ENCODE measurements around the gene CPT1C. TPM values are rescaled to one million over a fixed set of nuclear protein-coding genes. Genes with fewer than 3 reads are reported as not detected.

CPT1C gene
- total RNA-seq, 1 experiment from 2014 or later: 21.1 TPM

- no peak for DNase-seq (ENCODE audit: low read depth)
These were observed 9.1 kb upstream of the CPT1C start for GRCh38 chr19:49681830-49682229.

DNA sequence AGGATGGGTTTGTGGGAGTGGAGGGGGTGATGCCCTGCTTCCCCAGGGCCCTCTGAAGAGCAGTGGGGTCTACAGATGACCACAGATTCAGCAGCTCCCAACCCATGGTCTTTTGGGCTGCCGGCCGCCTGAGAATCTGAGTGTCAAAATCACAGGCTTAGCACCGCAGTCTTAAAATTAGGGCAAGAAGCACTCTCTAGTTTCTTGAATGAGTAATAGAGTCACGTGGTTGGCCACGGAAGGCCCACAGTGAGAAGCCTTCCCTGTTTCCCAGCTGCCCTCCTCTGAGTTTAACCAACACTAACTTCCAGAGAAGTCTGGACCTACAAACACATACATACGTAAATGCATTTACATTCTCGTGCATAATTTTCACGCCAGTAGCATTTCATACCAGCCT, 8.6 kb upstream of the CPT1C start:
- DNase-seq (ENCODE audit: low read depth): no peak

DNA sequence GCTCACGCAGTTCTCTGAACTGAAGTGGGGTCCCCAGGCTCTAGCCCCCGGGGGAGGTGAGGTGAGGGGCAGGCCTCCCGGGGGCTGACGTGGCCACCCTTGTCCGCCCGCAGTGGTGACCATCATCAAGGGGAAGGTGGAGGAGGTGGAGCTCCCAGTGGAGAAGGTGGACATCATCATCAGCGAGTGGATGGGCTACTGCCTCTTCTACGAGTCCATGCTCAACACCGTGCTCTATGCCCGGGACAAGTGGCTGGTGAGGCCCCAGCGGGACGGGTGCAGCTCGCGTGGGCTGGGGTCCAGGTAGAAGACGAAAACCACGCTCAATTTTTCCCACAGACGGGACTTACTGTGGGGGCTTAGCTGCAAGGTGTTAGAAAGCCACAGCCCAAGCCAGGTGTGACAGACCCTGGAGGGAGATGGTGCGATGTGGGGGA, 7.1 kb upstream of the CPT1C start:
- no peak for DNase-seq (ENCODE audit: low read depth)

- no peak for DNase-seq (ENCODE audit: low read depth)
These were observed 6.5 kb upstream of the CPT1C start for GRCh38 chr19:49684251-49684982.

DNA sequence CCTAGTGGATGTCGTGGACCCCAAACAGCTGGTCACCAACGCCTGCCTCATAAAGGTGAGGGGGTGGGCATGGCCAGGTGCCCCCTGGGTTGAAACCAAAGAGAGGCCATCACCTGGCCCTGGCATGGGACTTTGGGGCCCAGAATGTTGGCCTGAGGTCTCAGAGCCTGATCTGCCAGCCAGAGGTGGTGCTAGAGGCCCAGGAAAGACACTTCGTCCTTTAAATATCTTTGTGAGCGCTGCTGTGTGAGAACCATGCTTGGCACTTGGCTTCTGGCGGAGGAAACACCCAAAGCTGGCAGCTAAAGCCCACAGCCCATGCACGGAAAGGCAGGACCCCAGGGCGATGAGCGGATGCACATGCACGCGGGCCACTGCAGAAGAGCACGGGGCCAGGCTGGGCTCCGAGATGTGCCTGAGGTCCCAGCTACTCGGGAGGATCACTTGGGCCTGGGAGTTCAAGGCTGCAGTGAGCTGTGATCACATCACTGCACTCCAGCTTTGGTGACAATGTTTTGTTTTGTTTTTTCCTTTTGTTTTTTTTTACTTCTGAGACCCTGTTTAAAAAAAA, 5.8 kb upstream of the CPT1C start:
- peak; percentile 22 for DNase-seq (ENCODE audit: low read depth)

DNA sequence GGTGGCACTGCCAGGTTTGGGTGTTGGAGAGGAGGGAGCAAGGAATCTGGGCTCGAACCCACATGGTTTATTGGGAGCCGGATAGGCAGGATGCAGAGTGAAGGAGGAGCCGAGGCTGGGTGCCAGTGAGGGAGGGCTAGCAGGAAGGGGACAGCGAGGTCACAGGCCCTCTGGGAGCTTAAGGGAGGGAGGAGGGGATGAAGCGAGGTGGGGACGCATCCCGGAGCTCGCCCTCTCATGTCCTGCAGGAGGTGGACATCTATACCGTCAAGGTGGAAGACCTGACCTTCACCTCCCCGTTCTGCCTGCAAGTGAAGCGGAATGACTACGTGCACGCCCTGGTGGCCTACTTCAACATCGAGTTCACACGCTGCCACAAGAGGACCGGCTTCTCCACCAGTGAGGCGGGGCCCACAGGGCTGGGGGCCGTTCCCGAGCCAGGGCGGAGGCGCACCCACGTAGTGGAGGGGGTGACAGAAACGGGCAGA, 5.0 kb upstream of the CPT1C start:
- DNase-seq (ENCODE audit: low read depth): no peak

- no peak for DNase-seq (ENCODE audit: low read depth)
These were observed 4.3 kb upstream of the CPT1C start for GRCh38 chr19:49686503-49687088.

- no peak for DNase-seq (ENCODE audit: low read depth)
These were observed 3.8 kb upstream of the CPT1C start for GRCh38 chr19:49687150-49687549.

DNA sequence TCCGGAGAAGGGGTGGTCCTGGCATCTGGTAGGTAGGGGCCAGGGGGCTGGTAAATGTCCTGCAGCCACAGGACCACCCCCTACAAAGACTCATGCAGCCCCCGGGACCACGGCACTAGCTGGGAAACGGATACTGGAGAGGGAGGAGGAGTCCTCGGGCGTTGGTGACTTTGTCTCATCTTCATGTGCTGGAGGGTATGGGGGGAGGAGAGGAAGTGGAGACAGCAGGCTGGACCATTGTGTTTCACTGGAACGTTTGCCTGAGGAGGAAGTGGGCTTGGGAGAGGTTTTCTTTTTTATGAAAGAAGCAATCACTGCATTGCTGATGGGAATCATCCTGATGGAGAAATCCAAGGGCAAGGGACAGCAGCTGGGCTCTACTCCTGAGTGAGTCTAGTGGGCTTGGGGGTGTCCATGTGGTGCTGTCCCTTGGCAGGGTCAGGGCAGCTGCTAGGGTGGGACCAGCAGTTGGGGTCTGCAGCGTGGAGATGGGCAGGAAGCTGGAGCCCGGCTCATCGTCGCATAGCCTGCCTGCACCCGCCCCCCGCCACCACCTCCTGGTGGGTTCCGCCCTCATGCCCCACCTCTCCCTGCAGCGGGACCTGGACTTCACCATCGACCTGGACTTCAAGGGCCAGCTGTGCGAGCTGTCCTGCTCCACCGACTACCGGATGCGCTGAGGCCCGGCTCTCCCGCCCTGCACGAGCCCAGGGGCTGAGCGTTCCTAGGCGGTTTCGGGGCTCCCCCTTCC, 3.2 kb upstream of the CPT1C start:
- DNase-seq (ENCODE audit: low read depth): peak; percentile 55

DNA sequence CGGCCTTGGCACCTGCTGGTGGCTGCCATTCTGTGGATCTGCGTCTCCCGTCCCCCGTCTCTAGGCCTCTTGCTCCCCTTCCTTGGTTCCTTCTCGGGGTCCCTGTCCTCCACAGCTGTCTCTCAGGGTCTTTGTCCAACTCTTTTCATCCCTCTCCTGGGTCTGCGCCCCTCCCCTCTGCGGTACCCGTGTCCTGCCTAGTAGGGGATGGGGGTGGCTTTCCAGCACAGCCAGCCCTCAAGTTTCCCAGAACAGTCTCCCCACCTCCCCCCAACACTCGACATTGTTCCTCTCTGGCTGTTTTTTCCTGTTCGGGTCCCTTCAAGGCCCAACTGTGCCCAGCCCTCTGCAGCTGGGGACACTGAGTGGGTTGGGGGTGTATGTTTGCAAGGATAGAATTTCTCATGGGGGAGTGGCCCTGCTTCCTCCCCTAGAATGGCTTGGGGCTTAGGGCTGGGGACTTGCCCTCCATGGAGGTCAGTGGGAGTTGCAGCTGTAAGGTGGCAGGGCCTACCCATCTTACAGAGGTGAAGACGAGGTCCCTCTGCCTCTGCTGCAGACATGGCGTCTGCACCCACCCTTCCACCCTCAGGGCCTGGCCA, 2.3 kb upstream of the CPT1C start:
- DNase-seq (ENCODE audit: low read depth): no peak

DNA sequence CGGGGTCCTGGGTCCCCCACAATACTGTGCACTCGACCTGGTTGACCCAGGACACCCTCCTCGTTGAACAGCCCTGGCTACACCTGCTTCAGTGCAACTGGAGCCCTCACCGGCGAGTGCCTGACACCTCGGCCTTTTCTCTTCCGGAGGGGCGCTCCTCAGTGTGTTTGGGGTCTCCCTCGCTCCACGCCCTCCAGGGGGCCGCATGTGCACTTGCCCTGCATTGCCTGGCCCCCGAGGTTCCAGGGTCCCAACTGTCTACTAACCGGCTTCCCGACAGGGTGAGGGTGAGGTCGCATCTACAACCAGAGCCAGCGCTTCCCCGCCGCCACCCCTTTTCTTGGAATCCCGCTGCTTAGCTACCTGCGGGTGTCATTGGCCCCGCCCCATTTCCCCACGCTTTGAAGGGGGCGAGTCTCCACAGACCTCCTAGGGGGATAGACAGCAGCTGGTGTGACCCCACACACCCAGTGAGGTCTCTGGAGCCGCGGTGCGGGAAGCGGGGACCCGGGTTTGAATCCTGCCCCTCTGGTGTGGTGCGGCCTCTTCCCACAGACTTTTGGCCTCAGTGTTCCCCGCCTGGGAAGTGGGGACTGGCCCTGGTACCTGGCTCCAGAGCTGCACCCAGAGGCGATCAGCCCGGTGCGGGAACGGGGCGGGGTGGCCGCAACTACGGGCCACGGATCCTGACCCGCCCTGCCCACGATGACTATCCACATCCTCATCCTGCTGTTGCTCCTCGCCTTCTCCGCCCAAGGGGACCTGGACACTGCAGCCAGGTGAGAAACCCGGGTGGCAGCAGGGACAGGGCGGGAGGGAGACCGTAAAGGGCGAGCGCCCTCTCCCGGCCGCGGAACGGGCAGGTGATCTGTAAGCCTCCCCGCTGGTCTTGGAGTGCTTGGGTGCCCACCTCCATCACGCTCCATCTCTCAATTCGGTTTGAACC, 1.5 kb upstream of the CPT1C start, which contains the start of gene ADM5:
Gene ADM5 (plus strand): TSS at position 462 of the 946 bp plus-strand sequence. CDS start 244 bp downstream, at position 706.
- DNase-seq (ENCODE audit: low read depth): peak; percentile 31

GRCh38 chr19:49690079-49690655, 749 bp upstream of the CPT1C start:
- DNase-seq (ENCODE audit: low read depth): no peak

DNA sequence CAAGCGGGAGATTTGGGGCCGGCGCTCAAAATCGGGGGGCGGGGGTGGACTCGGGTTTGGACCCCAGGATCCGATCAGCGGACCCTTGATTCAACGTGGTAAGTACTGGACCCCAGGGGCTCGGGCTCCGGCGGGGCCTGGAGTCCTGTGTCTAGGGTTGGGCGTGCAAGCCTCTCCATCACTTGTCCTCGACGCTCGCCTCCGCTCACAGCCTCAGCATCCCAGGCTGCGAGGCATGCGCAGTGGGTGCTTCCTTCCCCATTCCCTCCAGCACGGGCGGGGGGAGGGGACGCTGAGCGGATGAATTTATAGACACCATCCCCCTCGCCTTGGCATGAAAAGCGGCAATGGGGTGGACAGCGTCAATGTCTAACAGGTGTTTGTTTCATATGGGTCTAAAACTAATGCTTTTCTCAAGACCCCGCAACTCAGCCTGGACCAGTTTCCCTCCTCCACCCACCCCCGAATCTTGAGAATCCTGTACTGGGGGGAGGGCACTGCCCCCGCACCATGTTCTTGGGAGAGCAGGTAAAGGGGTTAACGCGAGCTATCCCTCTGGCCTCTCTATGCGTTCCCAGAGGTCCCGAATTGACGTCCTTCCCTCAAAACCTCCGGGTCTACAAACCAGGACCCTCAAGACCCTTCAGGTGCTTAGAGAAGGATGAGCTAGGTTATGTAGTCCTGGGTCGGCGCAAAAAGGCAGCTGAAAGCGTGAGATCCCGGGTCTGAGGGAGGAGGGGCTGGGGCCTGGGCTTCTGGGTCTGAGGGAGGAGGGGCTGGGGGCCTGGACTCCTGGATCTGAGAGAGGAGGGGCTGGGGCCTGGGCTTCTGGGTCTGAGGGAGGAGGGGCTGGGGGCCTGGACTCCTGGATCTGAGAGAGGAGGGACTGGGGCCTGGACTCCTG, 579 bp downstream of the CPT1C start:
- peak; percentile 79 for DNase-seq (ENCODE audit: low read depth)

DNA sequence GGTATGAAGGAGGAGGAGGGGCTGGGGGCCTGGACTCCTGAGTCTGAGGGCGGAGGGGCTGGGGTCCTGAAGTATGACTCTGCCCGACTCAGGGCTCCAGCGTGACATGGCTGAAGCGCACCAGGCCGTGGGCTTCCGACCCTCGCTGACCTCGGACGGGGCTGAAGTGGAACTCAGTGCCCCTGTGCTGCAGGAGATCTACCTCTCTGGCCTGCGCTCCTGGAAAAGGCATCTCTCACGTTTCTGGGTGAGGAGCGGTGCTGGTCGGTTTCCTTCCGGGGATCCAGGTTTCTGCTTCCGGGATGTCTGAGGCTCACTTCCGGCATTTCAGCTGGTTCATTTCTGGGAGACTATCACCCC, 1.2 kb downstream of the CPT1C start:
- no peak for DNase-seq (ENCODE audit: low read depth)

DNA sequence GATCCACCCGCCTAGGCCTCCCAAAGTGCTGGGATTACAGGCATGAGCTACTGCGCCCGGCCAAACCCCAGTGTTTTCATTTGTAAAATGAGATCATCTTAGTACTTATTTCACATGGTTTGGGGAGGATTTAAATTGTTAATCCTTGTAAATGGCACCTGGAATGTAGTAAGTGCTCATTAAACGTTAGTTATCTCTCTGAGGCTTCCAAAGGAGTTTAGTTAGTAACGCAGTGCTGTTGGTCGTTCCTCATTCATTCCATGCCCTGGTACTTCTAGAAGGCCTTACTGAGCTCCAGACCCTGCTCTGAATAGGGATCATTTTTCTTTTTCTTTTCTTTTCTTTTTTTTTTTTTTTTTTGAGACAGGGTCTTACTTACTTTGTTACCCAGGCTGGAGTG, 5.2 kb downstream of the CPT1C start:
- DNase-seq (ENCODE audit: low read depth): no peak

- no peak for DNase-seq (ENCODE audit: low read depth)
These were observed 5.9 kb downstream of the CPT1C start for GRCh38 chr19:49696865-49697264.

DNA sequence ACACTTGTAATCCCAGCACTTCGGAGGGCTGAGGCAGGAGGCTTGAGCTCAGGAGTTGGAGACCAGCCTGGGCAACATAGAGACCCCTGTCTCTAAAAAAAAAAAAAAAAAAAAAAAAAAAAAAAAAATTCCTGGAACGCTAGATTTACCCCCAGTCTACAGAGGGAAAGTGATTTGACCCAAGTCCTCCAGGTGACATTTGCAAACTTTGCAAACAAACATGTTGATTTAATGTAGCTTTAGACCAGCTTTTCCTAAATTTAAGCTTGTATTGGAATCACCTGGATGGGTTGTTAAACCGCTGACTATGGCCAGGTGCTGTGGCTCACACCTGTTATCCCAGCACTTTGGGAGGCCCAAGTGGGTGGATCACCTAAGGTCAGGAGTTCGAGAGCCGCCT, 8.4 kb downstream of the CPT1C start:
- no peak for DNase-seq (ENCODE audit: low read depth)

GRCh38 chr19:49700563-49700962, 9.6 kb downstream of the CPT1C start:
- no peak for DNase-seq (ENCODE audit: low read depth)

DNA sequence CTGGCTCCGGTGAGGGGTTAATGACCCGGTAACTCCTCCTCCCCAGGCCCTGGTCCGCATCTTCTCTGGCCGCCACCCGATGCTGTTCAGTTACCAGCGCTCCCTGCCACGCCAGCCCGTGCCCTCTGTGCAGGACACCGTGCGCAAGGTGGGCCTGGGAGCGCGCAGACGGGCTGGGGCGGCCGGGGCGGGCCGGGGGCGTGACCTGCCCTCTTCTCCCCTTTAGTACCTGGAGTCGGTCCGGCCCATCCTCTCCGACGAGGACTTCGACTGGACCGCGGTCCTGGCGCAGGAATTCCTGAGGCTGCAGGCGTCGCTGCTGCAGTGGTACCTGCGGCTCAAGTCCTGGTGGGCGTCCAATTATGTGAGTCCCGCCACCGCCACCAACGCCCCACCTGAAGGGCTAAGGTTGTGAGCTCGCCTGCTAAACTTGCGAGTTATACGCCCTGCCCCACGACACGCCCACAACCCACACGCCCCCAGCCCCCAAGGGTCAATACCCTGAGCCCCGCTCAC, 10.4 kb downstream of the CPT1C start:
- DNase-seq (ENCODE audit: low read depth): no peak

Measured in M059J (cell line).